PC-9 (cell line): ENCODE results near the gene CADM1. TPM values are rescaled to one million over a fixed set of nuclear protein-coding genes. Genes with fewer than 3 reads are reported as not detected.

Source experiments
- BruUV-seq: library from RNA; stranded (reverse); fragments of 400-500 nt; replicated peaks from 2 replicates; lab custom pipeline; 2021; lab: Mats Ljungman, UMichigan
- CTCF ChIA-PET: fragments of 300-600 bp; sonication (Branson Sonifier 250); formaldehyde crosslinking; loops from one replicate; lab custom pipeline; 2022; ENCODE audit warnings: antibody characterized with exemption; lab: Charles Lee
- POLR2A ChIA-PET: fragments of 300-600 bp; sonication (Branson Sonifier 250); formaldehyde crosslinking; loops from one replicate; lab custom pipeline; 2022; ENCODE audit warnings: antibody characterized with exemption; ENCODE audit not compliant: unreplicated experiment; lab: Charles Lee
- DNase-seq, 2 experiments: peaks; one replicate each; pipeline versions ENCODE4 v3.0.0 to v3.0.0-alpha.2; 2015 to 2022; ENCODE audit warnings: mixed read lengths in 1 of 2
- H2AFZ ChIP-seq: fragments of 200-600 bp; sonication (generic); 2 replicates; pipeline ENCODE4 v1.8.1; 2017; ENCODE audit warnings: antibody characterized with exemption
- H3F3A ChIP-seq: fragments of 200-600 bp; sonication (generic); 2 replicates; pipeline ENCODE4 v1.8.1; 2017; ENCODE audit warnings: antibody characterized with exemption, mild to moderate bottlenecking, low read depth; ENCODE audit not compliant: insufficient read depth
- H3K27ac ChIP-seq: fragments of 200-600 bp; sonication (generic); 2 replicates; pipeline ENCODE4 v1.6.1; 2016; ENCODE audit warnings: mixed run types
- H3K27me3 ChIP-seq: fragments of 200-600 bp; sonication (generic); 2 replicates; pipeline ENCODE4 v1.6.1; 2016; ENCODE audit warnings: low read depth, mixed run types; ENCODE audit not compliant: insufficient read depth
- H3K36me3 ChIP-seq: fragments of 200-600 bp; sonication (generic); 2 replicates; pipeline ENCODE4 v1.6.1; 2016; ENCODE audit warnings: low read depth, mixed run types
- H3K4me1 ChIP-seq: fragments of 200-600 bp; sonication (generic); replicated peaks from 2 replicates; pipeline ENCODE4 v1.6.1; 2016; ENCODE audit warnings: mixed run types; ENCODE audit not compliant: insufficient read depth
- H3K4me2 ChIP-seq: fragments of 200-600 bp; sonication (generic); 2 replicates; pipeline ENCODE4 v1.6.1; 2017; ENCODE audit warnings: mixed run types
- H3K4me3 ChIP-seq: fragments of 200-600 bp; sonication (generic); 2 replicates; pipeline ENCODE4 v1.6.1; 2016; ENCODE audit warnings: mixed run types
- H3K79me2 ChIP-seq: fragments of 200-600 bp; sonication (generic); 2 replicates; pipeline ENCODE4 v1.6.1; 2017; ENCODE audit warnings: low read depth, mixed run types
- H3K9me2 ChIP-seq: fragments of 200-600 bp; sonication (generic); 2 replicates; pipeline ENCODE4 v1.8.1; 2017; ENCODE audit warnings: mild to moderate bottlenecking; ENCODE audit not compliant: insufficient read depth
- H3K9me3 ChIP-seq: fragments of 200-600 bp; sonication (generic); 2 replicates; pipeline ENCODE4 v1.8.1; 2016; ENCODE audit warnings: low read depth; ENCODE audit not compliant: insufficient read depth
- H4K20me1 ChIP-seq: fragments of 200-600 bp; sonication (generic); 2 replicates; pipeline ENCODE4 v1.8.1; 2017; ENCODE audit not compliant: insufficient read depth
- EZH2 ChIP-seq: fragments of 200-600 bp; sonication (generic); IDR thresholded peaks from 2 replicates; pipeline ENCODE4 v1.8.0; 2017; ENCODE audit warnings: antibody characterized with exemption, low read depth
- intact Hi-C: fragments of 100-400 bp; cut with micrococcal nuclease; formaldehyde crosslinking; loops from one replicate; pipeline ENCODE4 v1.10.0; 2022; ENCODE audit not compliant: unreplicated experiment
- total RNA-seq: library from RNA; stranded (reverse); gene quantifications from 2 replicates; pipeline ENCODE4 v1.2.3, GENCODE V29; 2021
- TF ChIP-seq, protein P1 (sequence below): fragments of 200-600 bp; sonication (generic); conservative IDR thresholded peaks from 2 replicates; pipeline ENCODE4 v1.6.1; 2017; ENCODE audit warnings: mixed run types, antibody characterized with exemption, mild to moderate bottlenecking, moderate library complexity

Gene CADM1
- total RNA-seq, 1 experiment from 2014 or later, result not detected

DNA sequence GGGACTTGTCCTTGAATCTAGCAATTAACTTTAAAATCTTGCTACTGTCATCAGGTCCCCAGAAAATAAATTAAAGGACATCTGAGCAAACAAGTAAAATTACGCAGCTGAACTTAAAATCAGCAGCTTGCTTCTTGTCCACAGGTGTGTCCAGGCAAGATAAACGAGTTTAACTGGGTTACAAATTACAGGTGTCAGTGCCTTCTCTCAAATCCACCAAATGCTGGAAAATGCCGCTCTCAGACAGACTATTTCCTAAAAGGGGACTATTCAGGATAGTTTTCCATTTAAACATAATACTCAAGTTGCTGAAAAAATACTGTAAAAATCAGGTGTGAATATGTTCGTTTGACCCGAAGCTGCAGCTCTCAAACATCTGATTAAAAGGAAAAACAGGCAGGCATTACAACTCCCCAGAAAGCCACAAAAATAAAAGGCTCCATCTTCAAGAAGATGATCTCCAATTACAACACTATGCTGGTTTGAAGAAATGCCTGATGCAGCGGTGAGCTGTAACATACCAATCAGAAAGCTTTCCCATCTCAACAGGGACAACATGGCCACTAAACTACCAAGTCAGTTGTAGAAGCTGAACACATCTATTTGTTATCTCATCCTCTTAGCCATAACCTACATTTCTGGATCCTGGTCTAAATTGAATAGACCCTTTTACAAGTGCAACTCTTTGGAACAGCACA is 82.1 kb downstream of the CADM1 start:
- no peak for DNase-seq
- Histone ChIP-seq H3K27ac (no peak overlapping the region), H3F3A (no peaks in the 10 kb centered on the region), H3K9me2 (no peaks in the 10 kb centered on the region), H3K4me3 (no peak overlapping the region), H3K27me3 (peaks cover 59% of the 10 kb centered on the region), H4K20me1 (no peaks in the 10 kb centered on the region), H3K4me2 (no peak overlapping the region), H3K9me3 (no peaks in the 10 kb centered on the region), H3K4me1 (no peaks in the 10 kb centered on the region), H3K79me2 (no peaks in the 10 kb centered on the region), H3K36me3 (no peaks in the 10 kb centered on the region), H2AFZ (no peak overlapping the region)
- TF ChIP-seq EZH2, result no peak
- TF ChIP-seq, protein P1, sequence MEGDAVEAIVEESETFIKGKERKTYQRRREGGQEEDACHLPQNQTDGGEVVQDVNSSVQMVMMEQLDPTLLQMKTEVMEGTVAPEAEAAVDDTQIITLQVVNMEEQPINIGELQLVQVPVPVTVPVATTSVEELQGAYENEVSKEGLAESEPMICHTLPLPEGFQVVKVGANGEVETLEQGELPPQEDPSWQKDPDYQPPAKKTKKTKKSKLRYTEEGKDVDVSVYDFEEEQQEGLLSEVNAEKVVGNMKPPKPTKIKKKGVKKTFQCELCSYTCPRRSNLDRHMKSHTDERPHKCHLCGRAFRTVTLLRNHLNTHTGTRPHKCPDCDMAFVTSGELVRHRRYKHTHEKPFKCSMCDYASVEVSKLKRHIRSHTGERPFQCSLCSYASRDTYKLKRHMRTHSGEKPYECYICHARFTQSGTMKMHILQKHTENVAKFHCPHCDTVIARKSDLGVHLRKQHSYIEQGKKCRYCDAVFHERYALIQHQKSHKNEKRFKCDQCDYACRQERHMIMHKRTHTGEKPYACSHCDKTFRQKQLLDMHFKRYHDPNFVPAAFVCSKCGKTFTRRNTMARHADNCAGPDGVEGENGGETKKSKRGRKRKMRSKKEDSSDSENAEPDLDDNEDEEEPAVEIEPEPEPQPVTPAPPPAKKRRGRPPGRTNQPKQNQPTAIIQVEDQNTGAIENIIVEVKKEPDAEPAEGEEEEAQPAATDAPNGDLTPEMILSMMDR, result no peak
- BruUV-seq, result no TSS peak
- ChIA-PET POLR2A (interaction anchor here (0.6 kb wide), 1 partner anchor 285 kb away, joined by 5 read pairs; no protein-coding TSS in a partner anchor), CTCF (no interaction called here)
- intact Hi-C loops, result no loop called here

DNA sequence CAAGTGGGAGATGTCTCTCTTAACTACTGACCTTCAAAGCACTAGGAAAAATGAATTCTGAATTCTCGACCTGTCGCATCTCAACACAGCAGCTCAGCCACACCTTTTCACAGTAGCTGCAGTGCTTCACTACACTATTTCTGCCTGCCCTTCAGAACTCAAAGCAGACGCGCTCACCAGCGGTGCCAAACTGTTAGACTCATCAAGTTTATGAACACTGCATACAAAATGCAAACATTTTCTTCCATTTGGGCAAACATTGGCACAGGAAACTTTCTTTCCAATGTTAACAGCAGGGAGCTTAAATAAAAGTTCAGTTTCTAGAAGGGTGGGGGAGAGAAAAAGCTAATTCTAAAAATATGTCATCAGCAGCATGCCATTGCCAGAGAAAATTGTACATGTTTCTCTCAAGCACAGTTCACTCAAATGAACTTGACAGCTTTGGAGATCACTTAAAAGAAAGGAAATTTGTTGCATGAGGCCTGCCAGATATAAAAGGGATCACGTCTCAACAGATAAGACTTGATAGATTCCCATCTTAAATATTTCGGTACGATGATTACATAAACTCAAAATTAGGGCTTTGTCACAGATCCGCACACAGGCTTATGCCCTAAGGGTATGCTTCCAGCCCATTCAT is 82.7 kb downstream of the CADM1 start:
- intact Hi-C loops, result no loop called here
- TF ChIP-seq EZH2, result no peak
- TF ChIP-seq, protein P1, result no peak
- H2AFZ ChIP-seq, result no peak overlapping the region
- POLR2A ChIA-PET, result interaction anchor here (0.6 kb wide), 1 partner anchor 286 kb away, joined by 5 read pairs; no protein-coding TSS in a partner anchor
- H3K4me3 ChIP-seq, result no peak overlapping the region
- no peaks in the 10 kb centered on the region for H3K36me3 ChIP-seq
- no peaks in the 10 kb centered on the region for H3K9me2 ChIP-seq
- DNase-seq, result no peak
- no peaks in the 10 kb centered on the region for H3K79me2 ChIP-seq
- BruUV-seq, result no TSS peak
- CTCF ChIA-PET, result no interaction called here
- no peaks in the 10 kb centered on the region for H3K9me3 ChIP-seq
- H3K27ac ChIP-seq, result no peak overlapping the region
- no peaks in the 10 kb centered on the region for H3F3A ChIP-seq
- H4K20me1 ChIP-seq, result no peaks in the 10 kb centered on the region
- no peak overlapping the region for H3K4me2 ChIP-seq
- no peaks in the 10 kb centered on the region for H3K4me1 ChIP-seq
- peaks cover 54% of the 10 kb centered on the region for H3K27me3 ChIP-seq

DNA sequence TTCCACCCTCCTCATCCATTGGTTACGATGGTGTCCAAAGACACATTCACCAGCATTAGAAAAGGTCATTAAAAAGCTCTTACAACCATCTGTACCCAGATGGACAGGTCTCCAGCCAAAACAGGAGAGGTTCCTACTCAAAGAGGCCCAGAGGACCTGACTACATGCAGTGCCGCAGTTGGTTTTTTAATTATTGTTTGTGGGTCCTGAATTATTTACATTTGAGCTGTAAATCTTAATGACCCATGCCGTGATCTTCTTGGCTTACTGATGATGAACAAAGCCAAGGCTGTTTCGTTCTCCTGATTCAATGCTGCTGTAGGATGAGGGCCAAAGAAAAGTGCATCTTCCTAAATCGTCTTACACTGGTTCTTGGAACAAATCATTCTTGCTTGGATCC is 83.7 kb downstream of the CADM1 start:
- intact Hi-C loops, result no loop called here
- Histone ChIP-seq H2AFZ (no peak overlapping the region), H3K9me3 (no peaks in the 10 kb centered on the region), H3K27ac (no peak overlapping the region), H3K4me1 (no peaks in the 10 kb centered on the region), H3K9me2 (no peaks in the 10 kb centered on the region), H4K20me1 (no peaks in the 10 kb centered on the region), H3K4me2 (no peak overlapping the region), H3F3A (no peaks in the 10 kb centered on the region), H3K4me3 (no peak overlapping the region), H3K79me2 (no peaks in the 10 kb centered on the region), H3K36me3 (no peaks in the 10 kb centered on the region), H3K27me3 (peaks cover 47% of the 10 kb centered on the region)
- BruUV-seq, result no TSS peak
- no peak for DNase-seq
- TF ChIP-seq, protein P1, result no peak
- TF ChIP-seq EZH2, result no peak
- CTCF ChIA-PET, result no interaction called here
- POLR2A ChIA-PET, result no interaction called here
